GM19324 (cell line): ENCODE measurements around the gene IFNA10.
"Not testable (repeated sequence)": the region's sequence is repeated elsewhere in the genome, so short reads cannot be mapped to it uniquely, and the experiment has no call there.

Experiments used
- ATAC-seq: cut with Tn5 transposase; IDR thresholded peaks from one replicate; pipeline ENCODE4 v1.9.1; 2021; ENCODE audit warnings: mild to moderate bottlenecking, moderate library complexity; ENCODE audit not compliant: unreplicated experiment, low FRiP score

The IFNA10 gene

GRCh38 chr9:21207043-21207442, at the start of gene IFNA10:
TSS of gene IFNA10 (minus strand) at chr9:21207143. CDS start at chr9:21207097, 46 bp downstream.
- ATAC-seq: not testable (repeated sequence)

GRCh38 chr9:21255538-21256212, 48.7 kb upstream of the IFNA10 start:
- no peak for ATAC-seq

- ATAC-seq: peak; percentile 60
Measured at GRCh38 chr9:21252721-21253547, 46.0 kb upstream of the IFNA10 start.

- ATAC-seq: no peak
Measured at GRCh38 chr9:21251638-21252037, 44.7 kb upstream of the IFNA10 start.

GRCh38 chr9:21251190-21251589, 44.2 kb upstream of the IFNA10 start:
- ATAC-seq: no peak

GRCh38 chr9:21244836-21245235, 37.9 kb upstream of the IFNA10 start:
- no peak for ATAC-seq

- no peak for ATAC-seq
Measured at GRCh38 chr9:21239911-21240310, 33.0 kb upstream of the IFNA10 start, which contains the start of gene IFNA14. TSS of gene IFNA14 (minus strand) at chr9:21240005. CDS start at chr9:21239935, 70 bp downstream.

GRCh38 chr9:21236360-21236714, 29.4 kb upstream of the IFNA10 start:
- peak; percentile 16 for ATAC-seq

- ATAC-seq: peak; percentile 77
Measured at GRCh38 chr9:21235468-21236359, 28.8 kb upstream of the IFNA10 start.

- no peak for ATAC-seq
Measured at GRCh38 chr9:21234153-21234687, 27.3 kb upstream of the IFNA10 start.

GRCh38 chr9:21233258-21233657, 26.3 kb upstream of the IFNA10 start:
- ATAC-seq: no peak

- no peak for ATAC-seq
Measured at GRCh38 chr9:21228122-21228521, 21.2 kb upstream of the IFNA10 start, which contains the start of gene IFNA17. TSS of gene IFNA17 (minus strand) at chr9:21228222. CDS start at chr9:21228173, 49 bp downstream.

- ATAC-seq: not testable (repeated sequence)
Measured at GRCh38 chr9:21217211-21217610, 10.3 kb upstream of the IFNA10 start, which contains the start of gene IFNA16. TSS of gene IFNA16 (minus strand) at chr9:21217311. CDS start at chr9:21217305, 6 bp downstream.

GRCh38 chr9:21213411-21214326, 6.7 kb upstream of the IFNA10 start:
- peak; percentile 53 for ATAC-seq

- not testable (repeated sequence) for ATAC-seq
Measured at GRCh38 chr9:21212160-21212559, 5.2 kb upstream of the IFNA10 start.

GRCh38 chr9:21210782-21211181, 3.8 kb upstream of the IFNA10 start:
- not testable (repeated sequence) for ATAC-seq

- ATAC-seq: no peak
Measured at GRCh38 chr9:21210311-21210710, 3.4 kb upstream of the IFNA10 start.

GRCh38 chr9:21205204-21205603, 1.7 kb downstream of the IFNA10 start:
- no peak for ATAC-seq

GRCh38 chr9:21202105-21202504, 4.8 kb downstream of the IFNA10 start, which contains the start of gene IFNA7:
TSS of gene IFNA7 (minus strand) at chr9:21202205. CDS start at chr9:21202165, 40 bp downstream.
- ATAC-seq: not testable (repeated sequence)
